ENCODE results near the gene ST6GAL1.

DNA sequence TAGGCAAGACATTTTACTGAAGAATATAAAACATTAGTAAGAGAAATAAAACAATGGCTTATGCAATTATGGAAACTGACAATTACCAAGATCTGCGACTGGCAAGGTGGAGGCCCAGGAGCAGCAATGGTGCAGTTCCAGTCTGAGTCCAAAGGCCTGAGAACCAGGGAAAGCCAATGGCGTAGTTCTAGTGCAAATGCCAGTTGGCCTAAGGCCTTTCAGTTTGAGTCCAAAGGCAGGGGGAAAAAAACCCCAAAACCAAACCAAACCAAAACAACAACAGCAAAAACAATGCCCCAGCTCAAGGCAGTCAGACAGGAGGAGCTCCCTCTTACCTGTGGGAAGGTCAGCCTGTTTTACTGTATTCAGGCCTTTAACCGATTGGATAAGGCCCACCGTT is 72.6 kb downstream of the ST6GAL1 start:
- TF ChIP-seq POLR2AphosphoS5 (IDR thresholded peaks at IDR 0.05): no peak
- TF ChIP-seq, protein P1, sequence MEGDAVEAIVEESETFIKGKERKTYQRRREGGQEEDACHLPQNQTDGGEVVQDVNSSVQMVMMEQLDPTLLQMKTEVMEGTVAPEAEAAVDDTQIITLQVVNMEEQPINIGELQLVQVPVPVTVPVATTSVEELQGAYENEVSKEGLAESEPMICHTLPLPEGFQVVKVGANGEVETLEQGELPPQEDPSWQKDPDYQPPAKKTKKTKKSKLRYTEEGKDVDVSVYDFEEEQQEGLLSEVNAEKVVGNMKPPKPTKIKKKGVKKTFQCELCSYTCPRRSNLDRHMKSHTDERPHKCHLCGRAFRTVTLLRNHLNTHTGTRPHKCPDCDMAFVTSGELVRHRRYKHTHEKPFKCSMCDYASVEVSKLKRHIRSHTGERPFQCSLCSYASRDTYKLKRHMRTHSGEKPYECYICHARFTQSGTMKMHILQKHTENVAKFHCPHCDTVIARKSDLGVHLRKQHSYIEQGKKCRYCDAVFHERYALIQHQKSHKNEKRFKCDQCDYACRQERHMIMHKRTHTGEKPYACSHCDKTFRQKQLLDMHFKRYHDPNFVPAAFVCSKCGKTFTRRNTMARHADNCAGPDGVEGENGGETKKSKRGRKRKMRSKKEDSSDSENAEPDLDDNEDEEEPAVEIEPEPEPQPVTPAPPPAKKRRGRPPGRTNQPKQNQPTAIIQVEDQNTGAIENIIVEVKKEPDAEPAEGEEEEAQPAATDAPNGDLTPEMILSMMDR (IDR thresholded peaks at IDR 0.05): no peak
- TF ChIP-seq POLR2A (IDR thresholded peaks at IDR 0.05): no peak

Data from upper lobe of left lung (tissue), 4 donors.